Gastrocnemius medialis (tissue), 4 donors: ENCODE measurements around the gene XYLT1. TPM values are rescaled to one million over a fixed set of nuclear protein-coding genes. Genes with fewer than 3 reads are reported as not detected.

Source experiments
- ATAC-seq, 2 donors: fragments of 150-250 bp; one replicate each; pipeline ENCODE4 v1.9.1; 2016
- DNase-seq, 2 donors: peaks; one replicate each; pipeline ENCODE4 v3.0.0-alpha.2; 2019
- H3K27ac ChIP-seq, 4 donors: fragments of 200-600 bp; sonication (generic); 1 replicate in 1 of 4; 2 replicates in 3 of 4; pipeline ENCODE4 v1.5.1; 2016 to 2018; ENCODE audit warnings: mild to moderate bottlenecking in 2 of 4, moderate library complexity in 1 of 4
- H3K27me3 ChIP-seq, 3 donors: fragments of 200-600 bp; sonication (generic) in 2 of 3; 1 replicate in 1 of 3; 2 replicates in 2 of 3; pipeline versions ENCODE4 v1.5.1 to v1.6.0; 2016 to 2019; ENCODE audit warnings: mild to moderate bottlenecking in 1 of 3, moderate library complexity in 1 of 3
- H3K36me3 ChIP-seq, 2 donors: fragments of 200-600 bp; sonication (generic) in 1 of 2; one replicate each; pipeline ENCODE4 v1.5.1; 2017 to 2018
- H3K4me1 ChIP-seq, 2 donors: fragments of 200-600 bp; sonication (generic) in 1 of 2; one replicate each; pipeline ENCODE4 v1.5.1; 2016 to 2017; ENCODE audit warnings: mild to moderate bottlenecking in 2 of 2
- H3K4me3 ChIP-seq, 4 donors: fragments of 200-600 bp; sonication (generic) in 3 of 4; 1 replicate in 1 of 4; 2 replicates in 3 of 4; pipeline ENCODE4 v1.5.1; 2016 to 2019; ENCODE audit warnings: mild to moderate bottlenecking in 2 of 4
- H3K9me3 ChIP-seq, 3 donors: fragments of 200-600 bp; sonication (generic) in 2 of 3; 1 replicate in 1 of 3; 2 replicates in 2 of 3; pipeline ENCODE4 v1.5.1; 2016 to 2019
- POLR2A ChIP-seq, 2 donors: fragments of 450-650 bp; IDR thresholded peaks; one replicate each; pipeline ENCODE4 v1.6.1; 2017; ENCODE audit warnings: antibody characterized with exemption in 2 of 2, mild to moderate bottlenecking in 2 of 2, moderate library complexity in 2 of 2
- in situ Hi-C, 4 donors: fragments of 200-750 bp; cut with MboI; loops; one replicate each; pipeline versions ENCODE4 v1.15.0 to v1.8.0; 2017; ENCODE audit warnings: low sequenced_read_pairs in 4 of 4
- intact Hi-C: fragments of 100-400 bp; cut with DNase I; formaldehyde crosslinking; loops from one replicate; pipeline ENCODE4 v1.15.1; 2023; ENCODE audit warnings: low total_unique reads
- total RNA-seq, 4 donors: library from RNA; depleted of rRNA; stranded (reverse); fragments of >200 nt; gene quantifications; one replicate each; pipeline versions ENCODE4 v1.1.0 to v1.2.3, GENCODE V29; 2016
- TF ChIP-seq, protein P1 (sequence below), 5 experiments: fragments of 450-650 bp in 3 of 5; fragments of 200-600 bp in 2 of 5; sonication (generic) in 2 of 5; IDR thresholded peaks in 4 of 5; conservative IDR thresholded peaks in 1 of 5; 1 replicate in 4 of 5; 2 replicates in 1 of 5; pipeline ENCODE4 v1.5.1; 2016 to 2019; ENCODE audit warnings: antibody characterized with exemption in 5 of 5, mild to moderate bottlenecking in 3 of 5, moderate library complexity in 3 of 5

The XYLT1 gene
- total RNA-seq, 4 donors from 2014 or later = 0.87 to 7.9 (median 1.4) TPM

DNA sequence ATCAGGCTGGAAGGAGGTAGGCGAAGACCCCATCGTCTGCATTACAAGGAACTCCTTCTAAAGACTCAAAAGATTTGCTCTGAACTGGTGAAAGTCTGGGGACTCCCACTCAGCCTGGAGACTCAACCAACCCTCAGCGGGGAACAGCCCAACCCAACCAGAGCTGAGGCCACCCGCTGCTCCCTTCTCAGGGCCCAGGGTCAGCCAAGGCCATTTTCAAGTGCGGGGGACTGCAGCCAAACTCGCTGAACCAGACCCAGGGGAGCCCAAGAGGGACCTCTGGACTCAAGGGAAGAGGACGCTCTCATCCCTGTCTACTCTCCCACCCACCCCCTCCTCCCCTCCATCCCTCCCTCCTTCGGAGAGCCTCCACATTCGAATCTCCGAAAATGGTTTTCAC lies 24.1 kb downstream of the XYLT1 start:
- H3K9me3 ChIP-seq = no peaks in the 10 kb centered on the region
- TF ChIP-seq POLR2A (IDR thresholded peaks at IDR 0.05) = no peak
- TF ChIP-seq, protein P1, sequence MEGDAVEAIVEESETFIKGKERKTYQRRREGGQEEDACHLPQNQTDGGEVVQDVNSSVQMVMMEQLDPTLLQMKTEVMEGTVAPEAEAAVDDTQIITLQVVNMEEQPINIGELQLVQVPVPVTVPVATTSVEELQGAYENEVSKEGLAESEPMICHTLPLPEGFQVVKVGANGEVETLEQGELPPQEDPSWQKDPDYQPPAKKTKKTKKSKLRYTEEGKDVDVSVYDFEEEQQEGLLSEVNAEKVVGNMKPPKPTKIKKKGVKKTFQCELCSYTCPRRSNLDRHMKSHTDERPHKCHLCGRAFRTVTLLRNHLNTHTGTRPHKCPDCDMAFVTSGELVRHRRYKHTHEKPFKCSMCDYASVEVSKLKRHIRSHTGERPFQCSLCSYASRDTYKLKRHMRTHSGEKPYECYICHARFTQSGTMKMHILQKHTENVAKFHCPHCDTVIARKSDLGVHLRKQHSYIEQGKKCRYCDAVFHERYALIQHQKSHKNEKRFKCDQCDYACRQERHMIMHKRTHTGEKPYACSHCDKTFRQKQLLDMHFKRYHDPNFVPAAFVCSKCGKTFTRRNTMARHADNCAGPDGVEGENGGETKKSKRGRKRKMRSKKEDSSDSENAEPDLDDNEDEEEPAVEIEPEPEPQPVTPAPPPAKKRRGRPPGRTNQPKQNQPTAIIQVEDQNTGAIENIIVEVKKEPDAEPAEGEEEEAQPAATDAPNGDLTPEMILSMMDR (IDR thresholded peaks at IDR 0.05 in 4 of 5, conservative IDR thresholded peaks at IDR 0.05 in 1 of 5) = no peak
- H3K27me3 ChIP-seq = peaks cover 0 to 3% (median 0%) of the 10 kb centered on the region in 3 donors
- intact Hi-C loops = no loop called here
- no peak overlapping the region for H3K4me3 ChIP-seq
- peaks cover 0 to 4% of the 10 kb centered on the region in 2 donors for H3K4me1 ChIP-seq
- no peaks in the 10 kb centered on the region for H3K36me3 ChIP-seq
- no peak for DNase-seq
- in situ Hi-C loops = no loop called here
- no peak for ATAC-seq
- no peak overlapping the region for H3K27ac ChIP-seq

DNA sequence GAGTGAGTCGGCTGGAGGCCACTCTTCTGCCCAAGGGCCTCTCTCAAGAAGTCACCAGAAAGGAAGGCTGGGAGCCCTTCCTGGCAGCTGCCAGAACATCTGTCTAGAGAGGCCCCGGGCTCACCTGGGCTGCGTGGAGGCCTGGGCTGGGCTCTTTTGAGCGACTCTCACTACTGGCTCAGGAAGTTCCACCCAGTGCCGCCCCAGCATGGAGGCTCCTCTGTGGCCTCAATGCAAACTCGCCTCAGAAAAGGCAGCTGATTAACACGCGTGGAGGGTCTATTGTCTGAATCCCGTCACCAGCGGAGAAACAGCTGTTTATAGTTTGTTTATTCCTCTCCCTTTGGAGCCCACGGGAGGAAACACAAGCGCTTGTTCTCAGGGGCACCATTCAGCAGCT lies 25.3 kb downstream of the XYLT1 start:
- Histone ChIP-seq H3K27me3 (peaks cover 0 to 3% (median 0%) of the 10 kb centered on the region in 3 donors), H3K4me3 (no peak overlapping the region), H3K27ac (no peak overlapping the region), H3K9me3 (no peaks in the 10 kb centered on the region), H3K4me1 (peaks cover 0 to 4% of the 10 kb centered on the region in 2 donors), H3K36me3 (no peaks in the 10 kb centered on the region)
- in situ Hi-C loops (no loop called here), intact Hi-C loops (no loop called here)
- TF ChIP-seq, protein P1 (IDR thresholded peaks at IDR 0.05 in 4 of 5, conservative IDR thresholded peaks at IDR 0.05 in 1 of 5) = no peak
- no peak for TF ChIP-seq POLR2A (IDR thresholded peaks at IDR 0.05)
- no peak for DNase-seq
- no peak for ATAC-seq

DNA sequence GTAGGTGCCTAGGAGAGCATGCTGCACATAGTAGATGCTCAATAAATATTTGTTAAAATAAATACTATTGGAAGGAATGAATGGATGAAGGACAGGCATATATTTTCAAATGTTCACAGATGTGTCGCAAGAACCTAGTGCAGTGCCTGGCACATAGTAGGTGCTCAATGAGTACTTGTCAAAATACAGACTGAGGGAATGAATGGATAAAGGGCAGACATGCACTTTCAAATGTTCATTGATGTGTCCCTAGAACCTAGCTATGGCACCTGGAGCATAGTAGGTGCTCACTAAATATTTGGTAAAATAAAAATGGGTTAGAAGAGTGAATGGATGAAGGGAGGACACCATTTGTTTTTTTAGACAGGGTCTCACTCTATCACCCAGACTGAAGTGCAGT lies 26.1 kb downstream of the XYLT1 start:
- in situ Hi-C loops = no loop called here

DNA sequence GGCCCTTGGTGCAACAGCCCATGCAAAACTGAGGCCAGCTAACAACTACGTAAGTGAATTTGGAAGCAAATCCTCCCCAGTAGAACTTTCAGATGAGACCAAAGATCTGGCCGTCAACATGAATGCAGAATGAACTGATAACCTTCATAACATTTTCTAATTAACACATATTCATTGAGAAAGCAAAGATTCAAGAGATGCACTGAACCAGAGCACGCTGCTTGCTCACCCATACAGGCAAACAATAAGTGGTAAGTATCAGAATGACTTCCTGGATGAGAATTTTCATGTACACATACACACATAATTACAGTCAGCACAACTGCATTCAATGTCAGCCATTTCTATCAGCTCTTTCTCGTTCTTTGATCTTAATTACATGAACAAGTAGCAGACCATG lies 30.6 kb downstream of the XYLT1 start:
- H3K27ac ChIP-seq = no peak overlapping the region
- H3K27me3 ChIP-seq = no peaks in the 10 kb centered on the region
- H3K4me1 ChIP-seq = peaks cover 0 to 11% of the 10 kb centered on the region in 2 donors
- H3K9me3 ChIP-seq = no peaks in the 10 kb centered on the region
- ATAC-seq (no peak), DNase-seq (no peak)
- no peaks in the 10 kb centered on the region for H3K36me3 ChIP-seq
- in situ Hi-C loops = no loop called here
- H3K4me3 ChIP-seq = no peak overlapping the region
- TF ChIP-seq, protein P1 (IDR thresholded peaks at IDR 0.05 in 4 of 5, conservative IDR thresholded peaks at IDR 0.05 in 1 of 5) = no peak
- no peak for TF ChIP-seq POLR2A (IDR thresholded peaks at IDR 0.05)
- intact Hi-C loops = no loop called here

More for the DNA sequence above, 26.1 kb downstream of the XYLT1 start:
- ATAC-seq (no peak), DNase-seq (no peak)
- TF ChIP-seq POLR2A (IDR thresholded peaks at IDR 0.05) = no peak
- TF ChIP-seq, protein P1 (IDR thresholded peaks at IDR 0.05 in 4 of 5, conservative IDR thresholded peaks at IDR 0.05 in 1 of 5) = no peak
- Histone ChIP-seq H3K4me3 (no peak overlapping the region), H3K27me3 (peaks cover 0 to 3% (median 0%) of the 10 kb centered on the region in 3 donors), H3K27ac (no peak overlapping the region), H3K9me3 (no peaks in the 10 kb centered on the region), H3K36me3 (no peaks in the 10 kb centered on the region), H3K4me1 (peaks cover 0 to 4% of the 10 kb centered on the region in 2 donors)
- intact Hi-C loops = no loop called here

DNA sequence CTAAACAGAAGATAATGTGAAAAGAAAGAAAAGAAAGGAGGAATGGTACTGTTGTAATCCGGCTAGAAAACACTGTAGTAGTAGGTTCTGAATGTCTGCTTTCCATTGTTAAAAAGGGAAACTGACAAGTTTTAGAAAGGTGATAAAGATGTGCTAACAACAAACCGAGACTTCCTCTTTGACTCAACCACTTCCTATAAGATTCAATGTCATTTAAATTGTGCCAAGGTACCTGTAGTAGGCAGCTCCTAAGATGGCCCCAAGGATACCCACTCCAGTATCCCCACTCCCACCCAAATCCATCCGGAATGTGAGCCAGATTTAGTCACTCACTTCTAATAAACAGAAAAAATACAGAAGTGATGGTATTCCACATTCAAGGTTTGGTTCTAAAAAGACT lies 31.2 kb downstream of the XYLT1 start:
- H3K4me1 ChIP-seq = peaks cover 0 to 13% of the 10 kb centered on the region in 2 donors
- ATAC-seq (no peak), DNase-seq (no peak)
- intact Hi-C loops = no loop called here
- H3K4me3 ChIP-seq = no peak overlapping the region
- no peaks in the 10 kb centered on the region for H3K27me3 ChIP-seq
- H3K27ac ChIP-seq = no peak overlapping the region
- in situ Hi-C loops = no loop called here
- no peaks in the 10 kb centered on the region for H3K36me3 ChIP-seq
- H3K9me3 ChIP-seq = no peaks in the 10 kb centered on the region
- TF ChIP-seq POLR2A (IDR thresholded peaks at IDR 0.05) = no peak
- TF ChIP-seq, protein P1 (IDR thresholded peaks at IDR 0.05 in 4 of 5, conservative IDR thresholded peaks at IDR 0.05 in 1 of 5) = no peak
